ENCODE measurements around the gene SMTN. TPM values are rescaled to one million over a fixed set of nuclear protein-coding genes. Genes with fewer than 3 reads are reported as not detected.

The SMTN gene
- total RNA-seq, 2 donors from 2014 or later, result 33.1 to 40.2 TPM

- no peaks in the 10 kb centered on the region for H3K27me3 Mint-ChIP-seq (ENCODE audit: low read depth)
- no peaks in the 10 kb centered on the region for H3K36me3 Mint-ChIP-seq (ENCODE audit: insufficient read depth in 2 of 2)
- no peak overlapping the region for H3K27ac Mint-ChIP-seq
- DNase-seq (no peak), ATAC-seq (replicated peaks in 1 of 2) (no peak)
- no peaks in the 10 kb centered on the region for H3K9me3 Mint-ChIP-seq
- H3K4me1 Mint-ChIP-seq (ENCODE audit: low read depth), result peaks cover 33% of the 10 kb centered on the region
- peak overlapping the region; percentile 89 to 96 for H3K4me3 Mint-ChIP-seq
Observed at GRCh38 chr22:31080164-31080847, 812 bp upstream of the SMTN start.

GRCh38 chr22:31081963-31082605 is 966 bp downstream of the SMTN start:
- Mint-ChIP-seq H3K4me1 (ENCODE audit: low read depth) (peaks cover 33% of the 10 kb centered on the region), H3K9me3 (no peaks in the 10 kb centered on the region), H3K36me3 (ENCODE audit: insufficient read depth in 2 of 2) (no peaks in the 10 kb centered on the region), H3K27ac (no peak overlapping the region), H3K4me3 (peak overlapping the region; percentile 89 to 96), H3K27me3 (ENCODE audit: low read depth) (no peaks in the 10 kb centered on the region)
- ATAC-seq (replicated peaks in 1 of 2) (peak in 1 of 2 donors; percentile 3), DNase-seq (peak in 1 of 2 donors; percentile 39)

- ATAC-seq (replicated peaks in 1 of 2), result peak in 1 of 2 donors; percentile 10
- Mint-ChIP-seq H3K27me3 (ENCODE audit: low read depth) (no peaks in the 10 kb centered on the region), H3K4me3 (peak overlapping the region; percentile 89 to 96), H3K27ac (no peak overlapping the region), H3K36me3 (ENCODE audit: insufficient read depth in 2 of 2) (no peaks in the 10 kb centered on the region), H3K4me1 (ENCODE audit: low read depth) (peaks cover 33% of the 10 kb centered on the region), H3K9me3 (no peaks in the 10 kb centered on the region)
- DNase-seq, result peak; percentile 68 to 81
Observed at GRCh38 chr22:31082606-31083376, 1.7 kb downstream of the SMTN start.

GRCh38 chr22:31083377-31083768 is 2.3 kb downstream of the SMTN start:
- DNase-seq (no peak), ATAC-seq (replicated peaks in 1 of 2) (no peak)
- Mint-ChIP-seq H3K9me3 (no peaks in the 10 kb centered on the region), H3K4me3 (peak overlapping the region; percentile 89 to 96), H3K27ac (no peak overlapping the region), H3K27me3 (ENCODE audit: low read depth) (no peaks in the 10 kb centered on the region), H3K4me1 (ENCODE audit: low read depth) (peaks cover 33% of the 10 kb centered on the region), H3K36me3 (ENCODE audit: insufficient read depth in 2 of 2) (no peaks in the 10 kb centered on the region)

- DNase-seq, result peak in 1 of 2 donors; percentile 23
- H3K27ac Mint-ChIP-seq, result peak overlapping the region; percentile 71
- no peaks in the 10 kb centered on the region for H3K36me3 Mint-ChIP-seq (ENCODE audit: insufficient read depth in 2 of 2)
- peak overlapping the region; percentile 89 to 96 for H3K4me3 Mint-ChIP-seq
- ATAC-seq (replicated peaks in 1 of 2), result peak in 1 of 2 donors; percentile 12
- H3K27me3 Mint-ChIP-seq (ENCODE audit: low read depth), result no peaks in the 10 kb centered on the region
- peaks cover 33% of the 10 kb centered on the region for H3K4me1 Mint-ChIP-seq (ENCODE audit: low read depth)
- no peaks in the 10 kb centered on the region for H3K9me3 Mint-ChIP-seq
Observed at GRCh38 chr22:31083923-31084810, 3.0 kb downstream of the SMTN start.

GRCh38 chr22:31084811-31085492 is 3.8 kb downstream of the SMTN start:
- Mint-ChIP-seq H3K27me3 (ENCODE audit: low read depth) (no peaks in the 10 kb centered on the region), H3K4me1 (ENCODE audit: low read depth) (peaks cover 33% of the 10 kb centered on the region), H3K9me3 (no peaks in the 10 kb centered on the region), H3K36me3 (ENCODE audit: insufficient read depth in 2 of 2) (no peaks in the 10 kb centered on the region), H3K4me3 (peak overlapping the region; percentile 89 to 96), H3K27ac (peak overlapping the region; percentile 86)
- DNase-seq (peak; percentile 92 to 93), ATAC-seq (replicated peaks in 1 of 2) (peak; percentile 85)

GRCh38 chr22:31085493-31085824 is 4.3 kb downstream of the SMTN start:
- H3K9me3 Mint-ChIP-seq, result no peaks in the 10 kb centered on the region
- ATAC-seq (replicated peaks in 1 of 2) (no peak), DNase-seq (no peak)
- H3K27ac Mint-ChIP-seq, result peak overlapping the region; percentile 86
- H3K27me3 Mint-ChIP-seq (ENCODE audit: low read depth), result no peaks in the 10 kb centered on the region
- no peaks in the 10 kb centered on the region for H3K36me3 Mint-ChIP-seq (ENCODE audit: insufficient read depth in 2 of 2)
- peak overlapping the region; percentile 89 to 96 for H3K4me3 Mint-ChIP-seq
- peaks cover 33% of the 10 kb centered on the region for H3K4me1 Mint-ChIP-seq (ENCODE audit: low read depth)

- Mint-ChIP-seq H3K4me3 (peak overlapping the region in 1 of 2 donors; percentile 89), H3K36me3 (ENCODE audit: insufficient read depth in 2 of 2) (no peaks in the 10 kb centered on the region), H3K9me3 (no peaks in the 10 kb centered on the region), H3K27me3 (ENCODE audit: low read depth) (no peaks in the 10 kb centered on the region), H3K4me1 (ENCODE audit: low read depth) (peaks cover 33% of the 10 kb centered on the region), H3K27ac (no peak overlapping the region)
- DNase-seq (no peak), ATAC-seq (replicated peaks in 1 of 2) (no peak)
Observed at GRCh38 chr22:31085928-31086327, 4.8 kb downstream of the SMTN start.

- no peaks in the 10 kb centered on the region for H3K9me3 Mint-ChIP-seq
- H3K36me3 Mint-ChIP-seq (ENCODE audit: insufficient read depth in 2 of 2), result no peaks in the 10 kb centered on the region
- no peak overlapping the region for H3K4me3 Mint-ChIP-seq
- no peak for ATAC-seq (replicated peaks in 1 of 2)
- H3K4me1 Mint-ChIP-seq (ENCODE audit: low read depth), result peaks cover 27% of the 10 kb centered on the region
- H3K27ac Mint-ChIP-seq, result no peak overlapping the region
- no peaks in the 10 kb centered on the region for H3K27me3 Mint-ChIP-seq (ENCODE audit: low read depth)
- no peak for DNase-seq
Observed at GRCh38 chr22:31086703-31087330, 5.7 kb downstream of the SMTN start.

GRCh38 chr22:31087744-31088215 is 6.7 kb downstream of the SMTN start:
- no peak for ATAC-seq (replicated peaks in 1 of 2)
- H3K9me3 Mint-ChIP-seq, result no peaks in the 10 kb centered on the region
- no peak overlapping the region for H3K27ac Mint-ChIP-seq
- H3K36me3 Mint-ChIP-seq (ENCODE audit: insufficient read depth in 2 of 2), result no peaks in the 10 kb centered on the region
- no peaks in the 10 kb centered on the region for H3K27me3 Mint-ChIP-seq (ENCODE audit: low read depth)
- H3K4me3 Mint-ChIP-seq, result no peak overlapping the region
- no peak for DNase-seq
- peaks cover 18% of the 10 kb centered on the region for H3K4me1 Mint-ChIP-seq (ENCODE audit: low read depth)

GRCh38 chr22:31088233-31088986 is 7.3 kb downstream of the SMTN start:
- ATAC-seq (replicated peaks in 1 of 2), result no peak
- Mint-ChIP-seq H3K4me3 (no peak overlapping the region), H3K27me3 (ENCODE audit: low read depth) (no peaks in the 10 kb centered on the region), H3K9me3 (no peaks in the 10 kb centered on the region), H3K36me3 (ENCODE audit: insufficient read depth in 2 of 2) (no peaks in the 10 kb centered on the region), H3K4me1 (ENCODE audit: low read depth) (peaks cover 11% of the 10 kb centered on the region), H3K27ac (no peak overlapping the region)
- no peak for DNase-seq
